Epithelial cell of proximal tubule (primary cell): ENCODE data around the gene BCAP31. TPM values are rescaled to one million over a fixed set of nuclear protein-coding genes. Genes with fewer than 3 reads are reported as not detected.

Experiments
- DNase-seq: peaks from one replicate; pipeline ENCODE4 v3.0.0-alpha.2; 2011; ENCODE audit warnings: low read depth
- H3K4me3 ChIP-seq: 2 replicates; pipeline ENCODE4 v1.5.1; 2011; ENCODE audit warnings: low read depth, mild to moderate bottlenecking, low read length
- total RNA-seq: library from RNA; depleted of rRNA; stranded (reverse); fragments of >200 nt; gene quantifications from 2 replicates; pipeline ENCODE4 v1.2.3, GENCODE V29; 2015
- TF ChIP-seq, protein P1 (sequence below): conservative IDR thresholded peaks from 2 replicates; pipeline ENCODE4 v1.5.1; 2012; ENCODE audit warnings: low read depth, mild to moderate bottlenecking, low read length

BCAP31 gene
- total RNA-seq, 1 donor from 2014 or later, result 163 TPM

- DNase-seq, result no peak
- TF ChIP-seq, protein P1, sequence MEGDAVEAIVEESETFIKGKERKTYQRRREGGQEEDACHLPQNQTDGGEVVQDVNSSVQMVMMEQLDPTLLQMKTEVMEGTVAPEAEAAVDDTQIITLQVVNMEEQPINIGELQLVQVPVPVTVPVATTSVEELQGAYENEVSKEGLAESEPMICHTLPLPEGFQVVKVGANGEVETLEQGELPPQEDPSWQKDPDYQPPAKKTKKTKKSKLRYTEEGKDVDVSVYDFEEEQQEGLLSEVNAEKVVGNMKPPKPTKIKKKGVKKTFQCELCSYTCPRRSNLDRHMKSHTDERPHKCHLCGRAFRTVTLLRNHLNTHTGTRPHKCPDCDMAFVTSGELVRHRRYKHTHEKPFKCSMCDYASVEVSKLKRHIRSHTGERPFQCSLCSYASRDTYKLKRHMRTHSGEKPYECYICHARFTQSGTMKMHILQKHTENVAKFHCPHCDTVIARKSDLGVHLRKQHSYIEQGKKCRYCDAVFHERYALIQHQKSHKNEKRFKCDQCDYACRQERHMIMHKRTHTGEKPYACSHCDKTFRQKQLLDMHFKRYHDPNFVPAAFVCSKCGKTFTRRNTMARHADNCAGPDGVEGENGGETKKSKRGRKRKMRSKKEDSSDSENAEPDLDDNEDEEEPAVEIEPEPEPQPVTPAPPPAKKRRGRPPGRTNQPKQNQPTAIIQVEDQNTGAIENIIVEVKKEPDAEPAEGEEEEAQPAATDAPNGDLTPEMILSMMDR, result no peak
- H3K4me3 ChIP-seq, result no peak overlapping the region
These were observed 41.2 kb upstream of the BCAP31 start for GRCh38 chrX:153765138-153766079.

DNA sequence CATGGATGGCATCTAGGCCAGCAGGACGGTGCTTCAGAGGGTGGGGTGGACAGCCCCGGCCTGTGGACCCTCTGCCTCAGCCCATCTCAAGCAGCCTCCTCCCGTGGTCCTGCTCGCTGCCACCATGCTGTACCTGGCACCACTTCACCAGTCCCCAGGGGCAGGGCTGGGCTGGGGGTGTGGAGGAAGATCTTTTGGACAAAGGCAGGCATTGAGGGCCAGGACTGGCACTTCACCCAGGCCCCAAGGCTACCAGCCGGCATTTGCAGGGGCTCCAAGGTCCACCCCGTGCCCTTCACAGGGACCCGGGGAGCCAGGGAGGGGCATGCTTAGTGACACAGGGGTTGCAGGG lies 40.6 kb upstream of the BCAP31 start:
- TF ChIP-seq, protein P1, result no peak
- DNase-seq, result no peak
- peak overlapping the region; percentile 49 for H3K4me3 ChIP-seq

- peak within 1 kb of the TSS; percentile 49 for H3K4me3 ChIP-seq
- no peak for DNase-seq
- TF ChIP-seq, protein P1, result peak; percentile 73
These were observed 40.0 kb upstream of the BCAP31 start, which contains the start of gene PLXNB3 for GRCh38 chrX:153763989-153764755. Gene PLXNB3 (plus strand): TSS chrX:153764249. CDS start chrX:153765536, 1,287 bp downstream.

- TF ChIP-seq, protein P1, result no peak
- no peak overlapping the region for H3K4me3 ChIP-seq
- DNase-seq, result no peak
These were observed 39.2 kb upstream of the BCAP31 start for GRCh38 chrX:153763298-153763932.

GRCh38 chrX:153762626-153763173 lies 38.5 kb upstream of the BCAP31 start:
- no peak for DNase-seq
- no peak overlapping the region for H3K4me3 ChIP-seq
- TF ChIP-seq, protein P1, result no peak

- H3K4me3 ChIP-seq, result no peak overlapping the region
- TF ChIP-seq, protein P1, result no peak
- DNase-seq, result no peak
These were observed 37.7 kb upstream of the BCAP31 start for GRCh38 chrX:153761863-153762262.
